GM13977 (cell line): ENCODE results near the gene CACNA1E.

Source experiments
- DNase-seq: peaks from one replicate; pipeline ENCODE4 v3.0.0; 2012; ENCODE audit warnings: low spot score
- in situ Hi-C: fragments of 300-500 bp; cut with MboI; formaldehyde crosslinking; loops from one replicate; pipeline ENCODE4 v1.12.0; 2022; ENCODE audit warnings: low sequenced_read_pairs, low pct_unique_long_range_greater_than_20kb, mixed read lengths, inconsistent platforms; ENCODE audit not compliant: unreplicated experiment
- TF ChIP-seq, protein P1 (sequence below): IDR thresholded peaks from 2 replicates; pipeline ENCODE4 v1.5.1; 2012; ENCODE audit warnings: mild to moderate bottlenecking, control low read depth; ENCODE audit not compliant: insufficient read depth; ENCODE audit errors: extremely low read depth, missing control alignments

Gene CACNA1E

DNA sequence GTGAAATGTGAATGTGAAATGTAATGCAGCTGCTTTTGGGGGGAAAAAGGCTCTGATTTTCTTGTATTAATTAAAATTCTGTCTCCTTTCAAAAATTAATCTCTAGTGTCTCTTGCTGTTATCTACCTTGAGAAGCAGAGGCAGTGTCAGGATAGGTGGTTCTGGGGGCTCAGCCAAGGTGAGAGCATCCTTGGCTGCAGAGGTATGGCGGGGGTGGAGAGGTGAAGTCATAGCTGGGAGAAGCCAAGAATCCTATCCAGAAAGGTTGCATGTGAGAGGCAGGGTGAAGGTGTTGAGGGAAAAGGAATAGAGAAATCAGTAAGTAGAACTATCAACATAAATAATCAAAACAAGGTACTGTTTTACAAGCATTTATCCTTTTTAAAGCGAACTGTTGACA, 181.2 kb downstream of the CACNA1E start:
- in situ Hi-C loops, result no loop called here

DNA sequence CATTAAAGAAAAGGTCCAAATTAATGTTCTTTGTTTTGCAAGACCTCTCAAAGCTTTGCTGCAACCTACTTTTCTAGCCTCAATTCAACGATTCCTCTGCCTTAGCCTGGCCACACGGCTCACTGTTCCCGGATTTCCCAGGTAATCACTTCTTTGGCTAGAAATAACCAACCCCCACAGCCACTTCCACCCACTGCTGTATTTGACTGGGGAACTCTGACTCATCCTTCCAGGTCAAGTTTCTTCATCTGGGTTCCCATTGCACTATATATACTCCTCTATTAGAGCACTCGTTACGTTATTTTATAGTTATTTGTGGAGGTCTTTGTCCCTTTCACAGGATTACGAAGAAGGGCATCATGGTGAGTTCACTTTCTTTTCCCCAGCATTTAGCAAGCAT, 185.9 kb downstream of the CACNA1E start:
- in situ Hi-C loops, result no loop called here
- DNase-seq, result no peak
- TF ChIP-seq, protein P1, sequence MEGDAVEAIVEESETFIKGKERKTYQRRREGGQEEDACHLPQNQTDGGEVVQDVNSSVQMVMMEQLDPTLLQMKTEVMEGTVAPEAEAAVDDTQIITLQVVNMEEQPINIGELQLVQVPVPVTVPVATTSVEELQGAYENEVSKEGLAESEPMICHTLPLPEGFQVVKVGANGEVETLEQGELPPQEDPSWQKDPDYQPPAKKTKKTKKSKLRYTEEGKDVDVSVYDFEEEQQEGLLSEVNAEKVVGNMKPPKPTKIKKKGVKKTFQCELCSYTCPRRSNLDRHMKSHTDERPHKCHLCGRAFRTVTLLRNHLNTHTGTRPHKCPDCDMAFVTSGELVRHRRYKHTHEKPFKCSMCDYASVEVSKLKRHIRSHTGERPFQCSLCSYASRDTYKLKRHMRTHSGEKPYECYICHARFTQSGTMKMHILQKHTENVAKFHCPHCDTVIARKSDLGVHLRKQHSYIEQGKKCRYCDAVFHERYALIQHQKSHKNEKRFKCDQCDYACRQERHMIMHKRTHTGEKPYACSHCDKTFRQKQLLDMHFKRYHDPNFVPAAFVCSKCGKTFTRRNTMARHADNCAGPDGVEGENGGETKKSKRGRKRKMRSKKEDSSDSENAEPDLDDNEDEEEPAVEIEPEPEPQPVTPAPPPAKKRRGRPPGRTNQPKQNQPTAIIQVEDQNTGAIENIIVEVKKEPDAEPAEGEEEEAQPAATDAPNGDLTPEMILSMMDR, result no peak

More for the DNA sequence above, 181.2 kb downstream of the CACNA1E start:
- DNase-seq, result no peak
- TF ChIP-seq, protein P1, result no peak

DNA sequence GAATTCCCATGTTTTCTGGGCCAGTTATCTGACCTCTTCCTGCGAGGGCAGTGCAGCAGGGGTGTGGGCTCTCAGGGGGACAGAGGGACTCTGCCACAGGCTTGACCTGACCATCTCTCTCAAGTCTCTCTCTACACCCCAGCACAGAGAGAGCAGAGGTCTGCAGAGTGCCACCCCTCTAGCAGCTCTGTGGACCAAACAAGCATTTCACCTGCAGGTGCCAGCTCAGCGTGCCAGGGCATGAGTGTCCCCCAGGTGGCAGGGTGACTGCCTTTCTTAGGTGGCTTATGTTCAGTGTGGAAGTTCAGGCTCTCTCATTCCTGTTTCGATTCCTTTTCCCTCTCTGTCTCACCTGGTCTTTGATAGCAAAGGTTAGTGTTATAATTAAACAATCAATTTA, 191.3 kb downstream of the CACNA1E start:
- TF ChIP-seq, protein P1, result no peak

DNA sequence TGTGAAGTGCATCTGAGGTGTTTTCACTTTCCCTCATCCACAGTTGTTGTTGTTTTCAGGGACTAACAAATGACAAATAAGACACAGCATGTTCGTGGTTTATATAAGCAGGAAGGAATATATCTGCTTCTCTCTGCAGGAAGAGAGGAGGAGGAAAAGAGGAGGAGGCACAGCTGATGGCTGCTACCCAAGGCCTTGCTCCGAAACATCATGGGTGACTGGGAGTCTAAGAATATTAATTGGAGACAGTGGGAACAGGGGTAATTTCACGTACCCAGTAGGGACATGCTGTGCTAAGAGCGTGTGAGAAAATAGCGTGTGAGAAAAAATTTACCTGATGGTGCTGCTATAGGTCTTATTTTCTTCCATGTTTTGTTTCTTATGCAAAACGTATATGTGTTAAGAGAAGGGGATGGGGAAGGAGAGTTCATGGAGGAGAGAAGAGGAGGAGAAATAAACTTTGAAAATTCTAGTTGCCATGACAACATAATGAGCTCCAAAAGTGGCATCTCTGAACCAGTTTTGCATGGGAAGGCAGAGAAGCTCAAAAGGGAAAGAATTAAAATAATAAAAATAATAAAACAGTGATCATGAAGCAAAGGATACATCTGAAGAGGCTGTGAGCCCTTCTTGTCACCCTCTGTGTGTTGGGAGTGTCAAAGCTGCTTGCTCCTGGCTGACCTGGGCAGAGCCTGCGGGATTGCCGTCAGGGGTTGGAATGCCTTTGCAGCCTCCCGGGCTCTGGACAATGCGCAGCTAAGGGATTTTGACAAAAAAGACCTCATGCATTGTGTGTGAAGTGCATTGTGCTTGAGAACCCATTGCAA, 192.0 kb downstream of the CACNA1E start:
- DNase-seq, result no peak
- in situ Hi-C loops, result loop anchor here (10.0 kb wide), 1 partner anchor 201 kb away; no protein-coding TSS in a partner anchor
- TF ChIP-seq, protein P1, result no peak

More for the DNA sequence above, 191.3 kb downstream of the CACNA1E start:
- DNase-seq, result no peak
- in situ Hi-C loops, result loop anchor here (10.0 kb wide), 1 partner anchor 200 kb away; no protein-coding TSS in a partner anchor

DNA sequence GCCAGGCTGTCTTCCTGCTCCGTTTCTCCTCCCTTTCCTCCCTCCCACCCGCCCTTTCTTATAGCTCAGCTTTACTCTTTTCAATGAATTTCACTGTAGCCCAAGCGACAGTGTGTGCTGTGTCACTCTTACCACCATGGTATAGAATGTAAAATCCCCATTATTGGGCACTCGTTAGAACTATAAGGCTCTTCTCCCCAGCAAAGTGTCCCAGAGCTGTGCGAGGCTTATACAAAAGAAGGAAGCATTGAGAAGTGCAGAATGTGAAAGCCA, 192.5 kb downstream of the CACNA1E start:
- in situ Hi-C loops, result loop anchor here (10.0 kb wide), 1 partner anchor 201 kb away; no protein-coding TSS in a partner anchor
- TF ChIP-seq, protein P1, result no peak
- DNase-seq, result no peak

DNA sequence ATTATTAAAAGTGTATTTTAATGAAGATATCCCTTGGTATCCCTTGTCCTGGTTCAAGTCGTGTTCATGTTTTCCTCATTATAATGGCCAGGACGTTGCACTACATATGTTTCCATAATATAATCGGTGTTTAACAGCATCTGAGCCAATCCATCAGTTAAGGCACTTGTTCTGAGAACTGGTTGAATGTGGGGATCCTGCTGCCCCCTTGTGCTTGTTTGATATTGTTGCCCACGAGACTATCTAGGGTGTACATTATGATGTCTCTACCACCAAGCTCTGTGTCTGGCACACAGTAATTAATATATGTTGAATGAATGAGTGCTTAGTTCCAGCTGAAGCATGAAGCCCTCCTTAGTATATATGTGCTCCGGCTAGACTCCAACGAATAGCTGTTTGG, 193.0 kb downstream of the CACNA1E start:
- DNase-seq, result peak; percentile 71
- TF ChIP-seq, protein P1, result peak; percentile 59
- in situ Hi-C loops, result loop anchor here (10.0 kb wide), 1 partner anchor 201 kb away; no protein-coding TSS in a partner anchor
